Measurements from ENCODE around the gene ACOX2.

The ACOX2 gene

DNA sequence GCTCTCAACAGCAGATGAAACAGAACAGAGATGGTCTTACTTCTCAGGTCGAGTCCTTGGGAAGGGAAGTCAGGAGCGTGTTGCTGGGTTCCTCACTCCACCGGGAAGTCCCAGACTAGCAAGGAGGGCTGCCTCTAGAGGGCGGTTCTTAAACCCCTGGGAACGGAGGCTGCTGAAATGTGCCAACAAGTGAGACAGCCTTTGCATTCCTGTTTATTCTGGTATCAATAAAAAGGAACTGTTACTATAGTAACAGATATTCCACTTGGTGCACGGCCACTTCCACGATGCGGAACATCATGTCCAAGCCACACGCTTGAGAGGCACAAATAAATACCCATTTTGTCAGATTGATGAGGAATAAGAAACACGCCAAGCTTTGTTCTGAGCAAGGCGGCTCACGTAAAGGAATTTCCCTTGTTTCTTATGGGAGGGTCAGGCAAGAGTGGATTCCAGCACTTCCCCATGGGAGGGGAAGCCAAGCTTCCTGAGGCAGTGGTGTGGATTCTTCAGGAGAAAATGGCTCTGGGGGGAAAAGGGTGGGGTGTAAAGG lies 40.4 kb upstream of the ACOX2 start, which contains the start of gene FAM107A:
Gene FAM107A (minus strand): TSS at position 123 of the 553 bp plus-strand sequence. CDS start 7,531 bp downstream, outside the sequence.
- no peak for TF ChIP-seq POLR2AphosphoS5 (IDR thresholded peaks at IDR 0.05; ENCODE audit: borderline replicate concordance, low read depth, low read length)
- TF ChIP-seq FOXP2 (optimal IDR thresholded peaks at IDR 0.05; ENCODE audit: control extremely low read depth, extremely low read length, insufficient read depth), result no peak
- no peak for TF ChIP-seq EZH2 (IDR thresholded peaks at IDR 0.05)
- DNase-seq (ENCODE audit: low read depth, low spot score), result no peak
- no peak within 1 kb of the TSS for H3K4me3 ChIP-seq
- no peak within 1 kb of the TSS for H3K27ac ChIP-seq
- no peaks in the 10 kb centered on the region for H3K36me3 ChIP-seq (ENCODE audit: insufficient read depth, low read length)
- H3K9me3 ChIP-seq (ENCODE audit: low read depth, low read length), result no peaks in the 10 kb centered on the region
- no peak within 1 kb of the TSS for H3K9ac ChIP-seq (ENCODE audit: insufficient read length)

DNA sequence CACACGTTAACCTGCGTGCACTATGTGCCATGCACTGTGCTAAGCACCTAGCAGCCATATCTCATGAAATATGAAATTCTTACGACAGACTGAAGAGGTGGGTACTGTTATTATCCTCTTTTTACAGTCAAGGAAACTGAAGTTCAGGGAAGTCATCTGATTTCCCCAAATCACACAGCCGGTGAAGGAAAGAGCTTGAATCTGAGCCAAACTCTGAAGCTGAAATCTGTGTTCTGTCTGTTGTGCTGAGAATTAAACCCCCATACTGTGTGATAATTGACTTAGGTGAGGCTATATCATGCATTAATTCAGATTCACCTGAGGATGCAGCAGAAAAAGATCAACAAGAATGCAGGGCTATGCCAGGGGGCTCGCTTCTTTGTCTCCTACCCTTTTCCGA lies 39.7 kb upstream of the ACOX2 start:
- no peaks in the 10 kb centered on the region for H3K9me3 ChIP-seq (ENCODE audit: low read depth, low read length)
- H3K9ac ChIP-seq (ENCODE audit: insufficient read length), result no peak overlapping the region
- TF ChIP-seq EZH2 (IDR thresholded peaks at IDR 0.05) (no peak), FOXP2 (optimal IDR thresholded peaks at IDR 0.05; ENCODE audit: control extremely low read depth, extremely low read length, insufficient read depth) (no peak), POLR2AphosphoS5 (IDR thresholded peaks at IDR 0.05; ENCODE audit: borderline replicate concordance, low read depth, low read length) (no peak)
- H3K36me3 ChIP-seq (ENCODE audit: insufficient read depth, low read length), result no peaks in the 10 kb centered on the region
- no peak overlapping the region for H3K4me3 ChIP-seq
- H3K27ac ChIP-seq, result no peak overlapping the region
- DNase-seq (ENCODE audit: low read depth, low spot score), result no peak

- no peak overlapping the region for H3K27ac ChIP-seq
These were observed 39.1 kb upstream of the ACOX2 start for GRCh38 chr3:58575971-58576652.

DNA sequence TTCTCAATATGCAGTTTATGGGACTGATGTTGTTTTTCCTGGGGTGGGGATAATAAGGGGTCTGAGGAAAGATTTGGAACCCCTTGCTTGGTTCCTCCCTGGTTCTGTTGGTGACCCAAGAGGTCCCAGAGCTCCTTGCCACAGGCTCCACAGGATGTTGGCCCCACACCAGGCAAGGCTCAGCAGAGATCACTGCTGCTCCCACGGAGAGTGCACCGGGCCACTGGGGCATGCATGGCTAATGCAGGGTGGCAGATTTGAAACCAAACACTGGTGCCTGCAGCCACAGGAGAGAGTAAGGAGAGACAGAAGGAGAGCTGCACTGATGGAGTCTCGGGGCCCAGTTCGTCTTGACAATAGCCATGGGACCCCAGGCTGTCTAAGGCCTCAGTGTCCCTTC lies 37.7 kb upstream of the ACOX2 start:
- H3K36me3 ChIP-seq (ENCODE audit: insufficient read depth, low read length), result no peaks in the 10 kb centered on the region
- DNase-seq (ENCODE audit: low read depth, low spot score), result no peak
- no peak overlapping the region for H3K9ac ChIP-seq (ENCODE audit: insufficient read length)
- no peaks in the 10 kb centered on the region for H3K9me3 ChIP-seq (ENCODE audit: low read depth, low read length)
- H3K4me3 ChIP-seq, result no peak overlapping the region
- no peak for TF ChIP-seq FOXP2 (optimal IDR thresholded peaks at IDR 0.05; ENCODE audit: control extremely low read depth, extremely low read length, insufficient read depth)
- no peak for TF ChIP-seq POLR2AphosphoS5 (IDR thresholded peaks at IDR 0.05; ENCODE audit: borderline replicate concordance, low read depth, low read length)
- TF ChIP-seq EZH2 (IDR thresholded peaks at IDR 0.05), result no peak
- H3K27ac ChIP-seq, result no peak overlapping the region

More at GRCh38 chr3:58575971-58576652, 39.1 kb upstream of the ACOX2 start:
- no peak for DNase-seq (ENCODE audit: low read depth, low spot score)
- Histone ChIP-seq H3K4me3 (no peak overlapping the region), H3K36me3 (ENCODE audit: insufficient read depth, low read length) (no peaks in the 10 kb centered on the region), H3K9ac (ENCODE audit: insufficient read length) (no peak overlapping the region), H3K9me3 (ENCODE audit: low read depth, low read length) (no peaks in the 10 kb centered on the region)
- TF ChIP-seq EZH2 (IDR thresholded peaks at IDR 0.05) (no peak), FOXP2 (optimal IDR thresholded peaks at IDR 0.05; ENCODE audit: control extremely low read depth, extremely low read length, insufficient read depth) (no peak), POLR2AphosphoS5 (IDR thresholded peaks at IDR 0.05; ENCODE audit: borderline replicate concordance, low read depth, low read length) (no peak)

DNA sequence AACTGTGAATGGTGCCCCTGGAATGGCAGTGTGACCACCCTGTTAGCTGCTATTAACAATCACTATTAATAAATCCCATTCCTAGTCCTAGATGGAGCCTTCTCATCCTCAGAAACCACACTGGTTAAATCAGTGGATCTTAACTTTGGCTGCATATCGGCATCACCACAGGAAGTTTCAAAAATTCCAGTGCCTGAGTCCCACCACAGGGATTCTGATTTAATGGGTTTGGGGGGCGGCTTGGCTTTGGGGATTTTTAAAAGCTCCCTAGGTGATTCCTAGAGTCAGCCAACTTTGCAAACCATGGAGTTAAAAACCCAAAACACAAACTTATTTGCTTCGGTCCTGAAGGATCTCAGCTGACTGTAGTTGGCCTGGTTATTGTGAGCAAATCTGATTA lies 37.1 kb upstream of the ACOX2 start:
- TF ChIP-seq POLR2AphosphoS5 (IDR thresholded peaks at IDR 0.05; ENCODE audit: borderline replicate concordance, low read depth, low read length) (no peak), FOXP2 (optimal IDR thresholded peaks at IDR 0.05; ENCODE audit: control extremely low read depth, extremely low read length, insufficient read depth) (no peak), EZH2 (IDR thresholded peaks at IDR 0.05) (no peak)
- no peak overlapping the region for H3K4me3 ChIP-seq
- no peaks in the 10 kb centered on the region for H3K9me3 ChIP-seq (ENCODE audit: low read depth, low read length)
- H3K9ac ChIP-seq (ENCODE audit: insufficient read length), result no peak overlapping the region
- no peaks in the 10 kb centered on the region for H3K36me3 ChIP-seq (ENCODE audit: insufficient read depth, low read length)
- no peak overlapping the region for H3K27ac ChIP-seq
- no peak for DNase-seq (ENCODE audit: low read depth, low spot score)

GRCh38 chr3:58573640-58574039 lies 36.6 kb upstream of the ACOX2 start:
- H3K9ac ChIP-seq (ENCODE audit: insufficient read length), result no peak overlapping the region
- H3K9me3 ChIP-seq (ENCODE audit: low read depth, low read length), result no peaks in the 10 kb centered on the region
- no peak overlapping the region for H3K4me3 ChIP-seq
- TF ChIP-seq FOXP2 (optimal IDR thresholded peaks at IDR 0.05; ENCODE audit: control extremely low read depth, extremely low read length, insufficient read depth) (no peak), POLR2AphosphoS5 (IDR thresholded peaks at IDR 0.05; ENCODE audit: borderline replicate concordance, low read depth, low read length) (no peak), EZH2 (IDR thresholded peaks at IDR 0.05) (no peak)
- H3K27ac ChIP-seq, result no peak overlapping the region
- no peak for DNase-seq (ENCODE audit: low read depth, low spot score)
- no peaks in the 10 kb centered on the region for H3K36me3 ChIP-seq (ENCODE audit: insufficient read depth, low read length)

GRCh38 chr3:58572634-58573230 lies 35.7 kb upstream of the ACOX2 start:
- no peak overlapping the region for H3K9ac ChIP-seq (ENCODE audit: insufficient read length)

DNA sequence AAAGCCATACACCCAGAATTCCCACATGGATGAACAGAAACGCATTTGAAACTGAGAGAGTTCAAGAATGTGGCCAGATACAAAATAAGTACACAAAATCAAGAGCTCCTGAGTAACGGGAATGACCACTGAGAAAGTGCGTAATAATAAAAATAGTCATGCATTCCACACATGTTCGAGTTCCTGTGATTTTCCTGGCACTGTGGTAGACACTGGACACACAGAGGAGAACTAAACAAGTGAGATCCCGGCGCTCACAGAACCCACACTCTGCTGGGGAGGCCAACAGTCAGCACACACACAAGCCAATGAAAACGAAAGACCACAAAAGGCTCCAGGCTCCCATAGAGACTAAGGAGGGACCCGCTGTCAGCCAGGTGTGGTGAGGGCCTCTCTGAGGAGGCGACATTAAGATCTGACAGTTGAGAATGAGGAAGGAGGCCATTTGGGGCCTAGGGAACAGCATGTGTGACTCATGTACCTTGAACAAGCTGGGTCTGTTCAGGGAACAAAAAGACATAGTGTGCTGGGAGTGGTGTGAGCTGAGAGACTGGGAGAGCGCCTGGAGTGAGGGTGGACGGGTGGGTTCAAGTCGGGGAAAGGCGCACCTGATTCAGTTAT lies 35.1 kb upstream of the ACOX2 start:
- Histone ChIP-seq H3K36me3 (ENCODE audit: insufficient read depth, low read length) (no peaks in the 10 kb centered on the region), H3K27ac (no peak overlapping the region), H3K4me3 (no peak overlapping the region), H3K9me3 (ENCODE audit: low read depth, low read length) (no peaks in the 10 kb centered on the region), H3K9ac (ENCODE audit: insufficient read length) (no peak overlapping the region)
- no peak for DNase-seq (ENCODE audit: low read depth, low spot score)
- TF ChIP-seq POLR2AphosphoS5 (IDR thresholded peaks at IDR 0.05; ENCODE audit: borderline replicate concordance, low read depth, low read length) (no peak), EZH2 (IDR thresholded peaks at IDR 0.05) (no peak), FOXP2 (optimal IDR thresholded peaks at IDR 0.05; ENCODE audit: control extremely low read depth, extremely low read length, insufficient read depth) (no peak)

More at GRCh38 chr3:58572634-58573230, 35.7 kb upstream of the ACOX2 start:
- TF ChIP-seq FOXP2 (optimal IDR thresholded peaks at IDR 0.05; ENCODE audit: control extremely low read depth, extremely low read length, insufficient read depth) (no peak), POLR2AphosphoS5 (IDR thresholded peaks at IDR 0.05; ENCODE audit: borderline replicate concordance, low read depth, low read length) (no peak), EZH2 (IDR thresholded peaks at IDR 0.05) (no peak)
- H3K27ac ChIP-seq, result no peak overlapping the region
- no peaks in the 10 kb centered on the region for H3K36me3 ChIP-seq (ENCODE audit: insufficient read depth, low read length)
- no peaks in the 10 kb centered on the region for H3K9me3 ChIP-seq (ENCODE audit: low read depth, low read length)
- no peak overlapping the region for H3K4me3 ChIP-seq
- DNase-seq (ENCODE audit: low read depth, low spot score), result no peak
